Stimulated activated naive CD4-positive, alpha-beta T cell treated with Interleukin-2 at 50 U/mL for 16 hours (primary cell): ENCODE measurements around the gene WIPF3.

ENCODE experiments used
- DNase-seq: peaks from one replicate; lab custom pipeline; 2025; lab: John Stamatoyannopoulos, UW

The WIPF3 gene

GRCh38 chr7:29847916-29848315, 41.6 kb downstream of the WIPF3 start:
- no peak for DNase-seq

DNA sequence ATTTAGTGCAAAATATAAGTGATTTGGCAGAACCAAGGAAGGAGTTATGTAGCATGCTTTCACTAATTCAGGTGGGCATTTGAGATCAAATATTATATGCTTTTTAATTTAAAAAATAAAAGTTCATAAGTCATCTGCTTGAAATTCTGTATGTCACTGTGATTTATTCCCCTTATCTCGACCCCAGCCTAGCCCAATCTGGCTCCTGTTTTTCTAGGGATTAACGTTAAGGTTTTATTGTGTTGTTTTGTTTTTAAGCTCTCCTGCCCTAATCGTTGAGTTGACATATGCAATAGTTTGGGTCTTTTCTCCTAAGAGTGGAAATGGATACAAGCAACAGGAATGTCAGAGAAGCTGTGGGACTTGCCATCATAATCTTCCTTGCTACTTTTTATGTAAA, 42.6 kb downstream of the WIPF3 start:
- no peak for DNase-seq

DNA sequence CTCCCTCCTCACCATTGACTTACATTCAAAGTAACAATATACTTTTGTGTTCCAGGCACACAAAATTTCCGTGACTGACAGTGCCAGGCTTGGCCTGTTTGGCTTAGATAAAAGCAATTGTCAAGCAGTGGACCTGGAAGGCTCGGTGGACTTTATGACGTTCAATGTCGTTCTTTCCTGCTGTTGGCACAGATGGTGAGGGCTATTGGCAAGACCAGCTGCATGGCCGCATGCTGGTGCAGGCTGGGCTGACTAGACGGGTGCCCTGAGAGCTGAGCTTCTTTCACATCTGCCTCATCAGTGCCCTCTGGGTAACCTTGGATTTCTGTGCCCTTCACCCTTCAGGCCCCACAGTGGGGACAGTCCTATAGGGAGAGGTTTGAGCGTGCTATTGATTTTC, 45.2 kb downstream of the WIPF3 start:
- DNase-seq: no peak

DNA sequence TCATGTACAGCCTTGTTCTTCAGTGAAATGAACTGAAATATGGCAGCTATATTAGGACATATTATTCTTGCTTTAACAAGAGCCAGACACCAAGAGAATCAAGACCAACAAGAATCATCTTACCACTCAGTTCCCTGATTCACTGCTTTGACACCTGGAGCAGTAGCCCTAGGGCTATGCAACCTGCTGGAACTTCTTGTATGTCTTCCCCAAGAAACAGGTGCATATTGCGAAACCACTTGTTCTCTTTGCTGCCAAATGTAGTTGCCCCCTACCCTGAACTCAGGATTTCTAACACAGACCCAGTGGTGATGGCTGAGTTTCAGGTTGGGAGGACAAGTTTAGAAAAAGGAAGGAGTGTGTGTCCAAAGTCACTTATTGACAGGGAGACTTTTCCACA, 46.1 kb downstream of the WIPF3 start:
- no peak for DNase-seq

DNA sequence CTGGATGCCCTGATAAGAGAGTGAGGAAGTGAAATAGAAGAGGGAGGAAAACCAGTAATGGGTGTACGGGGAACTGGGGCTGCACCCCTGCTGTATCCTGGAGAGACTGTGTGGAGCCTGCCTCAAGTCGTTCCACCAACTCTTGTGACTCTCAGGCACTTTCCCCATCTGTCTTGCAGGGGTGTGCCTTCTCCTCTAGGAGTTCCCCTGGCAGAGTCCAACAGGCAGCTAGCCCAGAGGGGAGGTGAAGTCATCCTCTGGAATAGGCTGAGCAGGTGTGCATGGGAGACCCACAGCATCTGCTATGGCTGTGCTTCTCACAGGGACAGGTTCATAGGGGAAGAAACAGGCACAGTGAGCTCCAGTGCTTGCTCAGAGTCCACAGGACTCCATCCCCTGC, 46.8 kb downstream of the WIPF3 start:
- DNase-seq: no peak

DNA sequence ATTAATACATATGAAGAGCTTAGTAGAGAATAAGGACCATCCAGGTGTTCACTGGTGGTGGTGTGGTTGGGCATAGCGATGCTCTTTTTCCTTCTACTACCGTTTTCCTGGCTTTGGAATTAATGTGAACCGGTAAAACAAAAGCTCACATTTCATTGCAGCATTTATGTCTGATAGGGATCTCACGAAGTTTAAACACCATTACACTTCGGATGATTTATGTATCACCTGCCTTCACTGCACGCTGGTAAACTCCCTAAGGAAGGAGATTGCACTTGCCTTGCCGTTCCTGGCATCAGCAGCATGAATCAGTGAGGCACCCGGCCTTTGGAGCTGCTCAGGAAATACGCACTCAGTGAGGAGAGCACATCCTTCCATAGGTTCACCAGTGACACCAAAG, 47.5 kb downstream of the WIPF3 start:
- no peak for DNase-seq

DNA sequence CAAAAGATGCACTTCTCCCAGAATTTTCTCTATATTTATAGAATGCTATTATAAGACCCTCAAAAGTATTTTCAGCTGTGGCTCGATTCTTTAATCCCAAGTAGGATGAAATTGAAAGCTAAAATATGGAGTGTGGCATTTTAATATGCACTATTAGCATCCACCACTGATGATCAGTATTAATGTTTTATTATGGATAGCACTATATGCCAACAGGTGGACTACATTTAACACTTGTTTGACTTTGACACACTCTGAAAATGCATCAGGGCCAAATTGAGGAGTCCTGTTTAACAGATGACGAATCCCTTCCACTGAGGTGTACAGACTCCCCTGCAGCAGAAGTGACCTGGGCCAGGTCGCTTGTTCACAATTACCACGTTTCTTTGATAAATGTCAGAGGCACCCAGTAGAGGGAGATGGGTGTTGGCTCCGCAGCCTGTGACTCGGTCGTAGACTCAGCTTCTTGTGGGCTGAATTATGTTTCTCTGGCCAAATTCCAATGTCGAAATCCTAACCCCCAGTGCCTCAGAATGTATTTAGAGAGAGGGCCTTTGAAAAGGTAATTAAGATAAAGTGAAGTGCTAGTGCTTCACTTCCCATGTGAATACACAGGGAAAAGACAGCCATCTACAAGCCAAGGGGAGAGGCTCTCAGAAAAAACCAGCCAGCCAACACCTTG, 48.1 kb downstream of the WIPF3 start:
- DNase-seq: no peak

DNA sequence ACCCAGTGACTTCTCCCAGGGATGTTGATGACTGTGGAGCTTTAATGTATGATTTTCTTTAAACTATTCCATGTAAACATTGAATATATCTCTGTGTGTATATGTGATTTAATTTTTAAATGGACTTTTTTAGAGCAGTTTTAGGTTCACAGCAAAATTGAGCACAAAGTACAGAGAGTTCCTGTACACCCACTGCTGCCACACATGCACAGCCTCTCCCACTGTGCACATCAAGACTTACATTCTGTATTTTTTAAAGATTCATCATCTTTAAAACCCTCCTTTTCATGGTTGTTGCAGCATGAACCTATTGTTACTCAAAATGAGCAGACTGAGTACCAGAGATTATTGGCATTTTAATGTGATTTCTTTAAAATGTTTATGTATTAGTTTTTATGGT, 51.3 kb downstream of the WIPF3 start:
- DNase-seq: no peak

- DNase-seq: no peak
These were observed 52.1 kb downstream of the WIPF3 start for GRCh38 chr7:29858191-29858951.

- DNase-seq: no peak
These were observed 52.8 kb downstream of the WIPF3 start for GRCh38 chr7:29859104-29859503.

DNA sequence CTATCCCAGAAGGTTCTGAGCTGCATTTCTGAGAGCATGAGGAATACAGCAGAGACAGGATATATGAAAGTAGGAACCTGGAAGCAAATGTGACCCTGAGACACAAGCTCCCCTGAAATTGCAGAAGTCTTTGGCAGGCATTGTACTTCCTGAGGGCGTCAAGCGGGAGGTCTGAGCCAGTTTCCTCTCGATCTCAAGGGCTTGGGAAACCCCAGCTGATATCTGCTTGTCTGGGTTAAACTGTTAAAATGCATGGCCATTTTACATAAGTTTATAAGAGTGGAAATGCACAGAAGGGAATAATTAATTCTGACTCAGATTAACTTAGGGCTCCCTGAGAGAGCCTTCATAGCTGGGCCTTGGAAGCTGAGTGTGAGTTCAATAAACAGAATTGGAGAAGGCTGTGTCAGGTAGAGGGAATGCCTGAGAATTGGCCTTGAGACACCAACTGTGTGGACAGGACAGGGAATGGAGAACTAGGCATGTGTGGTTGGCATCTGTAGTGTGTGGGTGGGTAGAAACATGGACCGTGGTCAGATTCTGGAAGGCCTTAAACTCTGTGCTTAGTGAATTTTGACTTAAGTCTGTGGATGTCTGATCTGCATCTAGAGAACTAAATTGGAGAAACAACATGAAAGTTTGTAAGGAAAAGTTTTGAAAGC, 53.3 kb downstream of the WIPF3 start:
- DNase-seq: no peak

DNA sequence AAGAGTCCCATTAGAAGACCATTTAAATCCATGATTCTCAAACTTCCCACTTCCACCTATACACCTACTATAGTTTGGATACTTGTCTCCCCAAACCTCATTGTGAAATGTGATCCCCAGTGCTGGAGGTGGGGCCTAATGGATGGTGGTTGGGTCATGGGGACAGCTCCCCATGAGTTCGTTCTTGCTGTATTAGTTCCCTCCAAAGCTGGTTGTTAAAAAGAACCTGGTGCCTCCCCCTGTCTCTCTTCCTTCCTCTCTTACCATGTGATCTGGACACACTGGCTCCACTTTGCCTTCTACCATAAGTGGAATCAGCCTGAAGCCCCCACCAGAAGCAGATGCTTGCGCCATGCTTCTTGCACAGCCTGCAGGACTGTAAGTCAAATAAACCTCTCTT, 53.9 kb downstream of the WIPF3 start:
- DNase-seq: no peak

- no peak for DNase-seq
These were observed 55.6 kb downstream of the WIPF3 start for GRCh38 chr7:29861884-29862283.

DNA sequence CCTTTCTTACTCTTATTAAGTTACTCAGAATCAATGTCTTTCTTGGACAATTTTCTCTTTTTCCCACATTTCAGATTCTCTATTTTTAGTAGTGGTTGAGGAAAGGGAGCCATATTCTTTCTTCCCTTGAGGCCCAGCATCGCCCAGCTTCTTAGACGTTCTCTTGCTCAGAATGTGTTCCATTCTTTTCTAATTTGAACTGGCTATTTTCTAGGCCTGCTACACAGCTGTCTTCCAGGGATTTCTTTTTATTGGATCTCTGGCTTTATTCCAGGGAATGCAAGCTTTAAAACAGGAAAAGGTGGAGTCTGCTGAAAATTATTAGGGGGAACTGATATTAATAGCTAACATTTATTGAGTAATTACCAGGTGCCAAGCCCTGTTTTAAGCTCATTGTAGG, 58.3 kb downstream of the WIPF3 start:
- no peak for DNase-seq

DNA sequence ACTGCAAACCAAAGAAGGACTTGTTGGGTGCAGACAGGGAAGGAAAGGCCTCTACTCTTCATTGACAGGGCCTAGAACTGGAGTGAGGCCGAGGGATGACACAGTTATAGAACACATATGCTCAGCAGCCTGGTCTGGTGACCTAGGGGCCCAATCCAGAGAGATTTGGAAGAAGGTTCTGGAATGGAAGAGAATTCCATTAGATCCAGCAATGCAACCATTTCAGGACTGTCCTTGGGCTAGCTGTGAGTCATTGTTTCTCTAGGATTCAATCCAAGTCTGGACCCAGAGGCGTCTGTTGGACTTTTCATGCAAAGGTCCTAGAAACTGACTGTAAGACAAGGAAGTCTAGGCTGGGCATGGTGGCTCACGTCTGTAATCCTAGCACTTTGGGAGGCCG, 59.2 kb downstream of the WIPF3 start:
- DNase-seq: no peak

GRCh38 chr7:29866490-29866930, 60.2 kb downstream of the WIPF3 start:
- no peak for DNase-seq

GRCh38 chr7:29871787-29872398, 65.6 kb downstream of the WIPF3 start:
- DNase-seq: no peak

- no peak for DNase-seq
These were observed 67.5 kb downstream of the WIPF3 start for GRCh38 chr7:29873644-29874294.

DNA sequence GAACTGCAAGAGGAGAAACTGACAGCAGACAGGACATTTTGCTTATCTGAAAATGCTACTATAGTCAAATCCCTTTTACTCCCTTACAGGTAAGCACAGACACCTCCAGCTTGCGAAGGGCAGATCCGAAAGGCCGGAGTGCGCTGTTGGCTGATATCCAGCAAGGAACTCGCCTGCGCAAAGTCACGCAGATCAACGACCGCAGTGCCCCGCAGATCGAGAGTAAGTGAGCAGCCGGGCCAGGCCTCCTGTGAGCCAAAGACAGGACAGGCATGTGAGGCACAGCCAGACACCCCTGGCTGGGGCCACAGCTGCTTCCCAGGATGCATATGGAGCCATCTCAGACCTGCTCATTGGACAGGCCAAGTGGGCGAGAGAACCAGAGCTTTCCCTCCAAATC, 69.4 kb downstream of the WIPF3 start:
- DNase-seq: no peak

GRCh38 chr7:29877196-29877595, 70.9 kb downstream of the WIPF3 start:
- no peak for DNase-seq

DNA sequence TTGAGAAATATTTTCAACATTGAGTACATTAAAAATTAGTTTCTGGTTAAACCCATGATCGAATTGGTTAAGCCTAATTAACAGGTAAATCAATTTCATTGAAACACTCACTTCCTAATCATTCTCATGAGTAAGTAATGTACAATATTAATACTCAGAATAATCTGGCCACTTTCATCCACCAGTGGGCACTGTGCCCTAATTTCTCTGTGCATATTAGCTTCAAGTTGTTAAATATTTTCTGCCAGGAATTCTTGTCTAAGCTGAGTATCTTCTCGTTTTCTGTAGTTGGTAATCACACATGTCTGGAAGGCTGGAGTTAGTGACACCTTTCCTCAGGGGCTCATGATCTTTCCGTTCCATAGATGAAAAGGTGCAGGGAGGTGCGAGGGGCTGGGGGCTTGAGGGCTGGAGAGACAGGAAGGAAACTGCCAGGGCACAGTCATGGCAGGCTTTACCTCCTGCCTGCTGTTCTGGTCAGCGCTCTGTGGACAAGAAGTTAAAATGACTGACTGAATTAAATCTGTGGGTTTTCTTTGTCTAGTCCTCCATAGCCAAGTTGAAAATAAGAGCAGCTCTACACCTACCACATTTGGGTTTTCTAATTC, 71.9 kb downstream of the WIPF3 start:
- no peak for DNase-seq

DNA sequence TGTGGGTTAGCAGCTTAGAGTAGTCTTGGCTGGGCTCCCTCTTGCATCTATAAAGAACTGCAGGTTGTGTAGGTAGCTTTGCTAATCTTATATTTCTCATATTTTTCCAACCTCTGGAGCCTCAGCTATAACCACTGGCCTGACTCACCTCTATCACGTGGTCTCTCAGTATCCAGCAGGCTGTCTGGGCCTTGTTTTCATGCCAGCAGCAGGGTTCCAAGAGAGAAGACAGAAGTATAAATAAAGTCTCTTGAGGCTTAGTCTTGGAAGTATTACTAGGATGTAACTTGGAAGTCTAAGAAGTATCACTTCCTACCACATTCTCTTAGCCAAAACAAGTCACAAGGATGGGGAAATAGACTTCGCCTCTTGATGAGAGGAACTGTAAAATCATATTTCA, 73.3 kb downstream of the WIPF3 start:
- DNase-seq: no peak
